ENCODE measurements around the gene CCT3. TPM values are rescaled to one million over a fixed set of nuclear protein-coding genes. Genes with fewer than 3 reads are reported as not detected.

Gene CCT3
- total and polyA plus RNA-seq, 2 experiments from 2014 or later = 405 to 618 TPM

GRCh38 chr1:156365754-156366153, 27.7 kb upstream of the CCT3 start (continued):
- TF ChIP-seq ZNF462 (CRISPR knock-in tag; IDR thresholded peaks at IDR 0.05) (no peak), CREB1 (CRISPR knock-in tag; IDR thresholded peaks at IDR 0.05; ENCODE audit: low read depth) (no peak), EZH2phosphoT487 (IDR thresholded peaks at IDR 0.05; ENCODE audit: unreplicated experiment) (no peak), REST (IDR thresholded peaks at IDR 0.05; ENCODE audit: unreplicated experiment) (no peak), ZNF331 (CRISPR knock-in tag; IDR thresholded peaks at IDR 0.05; ENCODE audit: low read depth) (no peak), STAT1 (IDR thresholded peaks at IDR 0.05; ENCODE audit: unreplicated experiment) (no peak), CTCF (conservative IDR thresholded peaks at IDR 0.05; ENCODE audit: low read depth in 2 of 2) (no peak)

Data from GM23338 (cell line).